ENCODE results near the gene SYTL5.

SYTL5 gene

DNA sequence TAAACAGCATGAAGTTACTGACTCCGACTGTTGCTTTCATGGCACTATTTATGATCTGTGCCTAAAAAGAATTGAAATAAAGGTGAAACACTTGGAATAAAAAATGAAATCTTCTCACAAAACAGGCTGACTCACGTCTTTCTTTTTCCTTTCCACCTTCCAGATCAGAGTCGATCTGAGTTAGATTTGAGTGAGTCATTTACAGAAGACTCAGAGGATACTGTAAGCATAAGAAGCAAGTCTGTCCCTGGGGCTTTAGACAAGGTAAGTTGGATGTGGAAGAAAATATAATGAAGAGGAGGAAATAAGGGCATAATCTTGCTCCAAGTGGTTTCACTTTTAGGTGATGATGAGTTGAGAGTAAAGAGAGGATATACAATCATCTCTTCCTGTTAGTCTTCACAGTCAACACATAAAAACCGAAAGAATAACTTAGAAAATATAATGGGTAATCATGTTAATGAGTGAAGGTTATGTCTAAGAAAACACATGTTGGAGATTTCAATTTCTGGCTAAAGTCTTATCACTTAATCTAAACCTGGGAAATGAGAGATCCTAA is 89.7 kb downstream of the SYTL5 start:
- DNase-seq: no peak

DNA sequence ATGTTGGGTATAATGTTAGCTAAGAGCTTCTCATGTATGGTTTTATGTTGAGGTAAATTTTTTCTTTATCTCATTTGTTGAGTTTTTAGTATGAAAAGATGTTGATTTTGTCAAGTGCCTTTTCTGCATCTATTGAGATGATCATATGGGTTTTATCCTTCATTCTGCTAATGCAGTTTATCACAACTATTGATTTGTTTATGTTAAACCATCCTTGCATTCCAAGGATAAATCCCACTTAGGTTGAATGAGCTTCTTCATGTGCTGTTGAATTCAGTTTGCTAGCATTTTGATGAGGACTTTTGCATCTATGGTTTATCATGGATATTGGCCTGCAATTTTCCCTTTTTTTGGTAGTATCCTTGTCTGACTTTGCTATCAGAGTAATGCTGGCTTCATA is 93.3 kb downstream of the SYTL5 start:
- no peak for DNase-seq

DNA sequence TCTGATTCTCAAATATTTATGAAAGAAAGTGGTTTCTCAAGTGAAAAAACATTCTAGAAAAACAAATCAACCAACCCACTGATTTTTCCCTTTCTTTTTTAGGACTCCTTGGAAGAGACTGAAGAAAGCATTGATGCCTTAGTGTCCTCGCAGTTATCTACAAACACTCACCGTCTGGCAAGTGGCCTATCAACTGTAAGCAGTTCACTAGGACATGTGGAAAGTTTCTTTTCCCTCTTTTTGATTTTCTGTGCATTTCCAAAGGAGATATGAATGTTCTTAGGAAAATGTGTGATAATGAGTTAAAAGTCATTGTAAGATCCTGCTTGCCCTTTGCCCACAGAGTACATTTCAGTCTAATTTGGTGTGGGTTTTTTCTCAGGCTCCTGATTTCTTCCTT is 95.9 kb downstream of the SYTL5 start:
- DNase-seq: no peak

DNA sequence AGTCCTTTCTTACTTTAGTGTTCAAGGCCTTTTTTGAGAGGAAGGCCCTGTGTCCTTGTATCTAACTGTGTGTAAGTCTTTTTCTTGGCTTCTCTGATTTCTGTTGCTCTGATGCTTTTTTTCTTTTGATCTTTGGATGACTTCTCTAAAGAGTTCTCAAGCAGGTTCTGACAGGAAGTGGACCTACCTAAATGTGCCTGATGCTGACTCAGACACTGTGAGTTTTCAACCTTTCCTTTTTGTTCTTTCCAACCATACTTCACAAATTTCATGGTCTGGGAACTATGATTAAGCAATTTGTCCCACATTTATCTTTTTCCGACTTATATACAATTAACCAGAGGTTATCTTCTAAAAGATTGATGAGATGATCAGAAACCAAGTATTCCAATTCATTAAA is 96.5 kb downstream of the SYTL5 start:
- DNase-seq: no peak

DNA sequence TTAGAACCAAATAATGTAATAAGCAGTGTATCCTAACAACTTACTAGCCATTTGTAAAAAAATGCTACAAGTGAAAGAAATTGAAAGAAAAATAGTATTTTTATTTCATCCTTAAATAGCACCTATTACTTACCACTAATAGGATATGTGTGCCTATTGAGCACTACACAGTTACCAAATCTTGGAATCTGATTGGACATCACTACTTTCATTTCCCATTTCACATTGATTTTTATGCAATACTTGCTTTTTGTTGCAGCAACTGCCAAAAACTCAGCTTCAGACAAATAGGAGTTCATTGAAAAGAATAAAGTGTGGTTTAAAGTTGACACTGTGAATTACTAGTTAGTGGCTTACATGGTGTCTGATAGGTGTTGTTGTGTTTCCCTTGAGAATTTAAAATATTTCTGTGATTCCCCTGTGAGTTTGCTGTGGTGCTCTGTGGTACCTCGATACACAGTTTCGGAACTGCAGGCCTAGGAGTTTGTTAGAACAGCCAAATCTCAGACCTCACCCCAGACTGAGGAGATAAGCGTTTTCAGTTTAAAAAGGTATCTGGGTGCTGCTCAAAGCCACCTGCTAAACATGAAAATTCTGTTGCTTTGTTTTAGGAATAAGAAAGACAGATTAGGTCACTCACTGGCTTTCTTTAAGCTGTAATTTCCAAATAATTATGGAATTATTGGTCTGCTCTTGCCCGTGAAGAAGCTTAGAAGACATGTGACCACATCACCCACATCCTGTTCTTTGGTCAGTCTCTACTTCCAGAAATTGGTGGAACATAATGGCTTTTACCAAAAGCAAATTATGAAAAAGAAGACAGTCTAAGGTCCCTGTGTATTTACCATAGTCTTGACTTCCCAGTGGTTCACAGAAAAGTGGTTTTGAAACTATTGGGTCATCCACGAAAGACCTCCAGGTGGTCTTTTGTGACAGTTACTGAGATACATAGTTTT is 97.8 kb downstream of the SYTL5 start:
- DNase-seq: no peak

DNA sequence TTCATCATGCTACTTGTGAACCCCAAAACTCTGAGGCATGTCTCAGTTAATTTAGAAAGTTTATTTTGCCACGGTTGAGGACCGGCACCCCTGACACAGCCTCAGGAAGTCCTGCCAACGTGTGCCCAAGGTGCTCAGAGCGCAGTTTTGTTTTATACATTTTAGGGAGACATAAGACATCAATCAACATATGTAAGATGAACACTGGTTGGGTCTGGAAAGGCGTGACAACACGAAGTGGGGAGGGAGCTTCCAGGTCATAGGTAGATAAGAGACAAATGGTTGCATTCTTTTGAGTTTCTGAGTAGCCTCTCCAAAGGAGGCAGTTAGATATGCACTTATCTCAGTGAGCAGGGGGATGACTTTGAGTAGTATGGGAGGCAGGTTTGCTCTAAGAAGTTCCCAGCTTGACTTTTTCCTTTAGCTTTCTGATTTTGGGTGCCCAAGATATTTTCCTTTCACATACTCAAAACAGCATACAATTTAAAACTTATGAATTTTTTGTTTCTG is 98.9 kb downstream of the SYTL5 start:
- DNase-seq: no peak

DNA sequence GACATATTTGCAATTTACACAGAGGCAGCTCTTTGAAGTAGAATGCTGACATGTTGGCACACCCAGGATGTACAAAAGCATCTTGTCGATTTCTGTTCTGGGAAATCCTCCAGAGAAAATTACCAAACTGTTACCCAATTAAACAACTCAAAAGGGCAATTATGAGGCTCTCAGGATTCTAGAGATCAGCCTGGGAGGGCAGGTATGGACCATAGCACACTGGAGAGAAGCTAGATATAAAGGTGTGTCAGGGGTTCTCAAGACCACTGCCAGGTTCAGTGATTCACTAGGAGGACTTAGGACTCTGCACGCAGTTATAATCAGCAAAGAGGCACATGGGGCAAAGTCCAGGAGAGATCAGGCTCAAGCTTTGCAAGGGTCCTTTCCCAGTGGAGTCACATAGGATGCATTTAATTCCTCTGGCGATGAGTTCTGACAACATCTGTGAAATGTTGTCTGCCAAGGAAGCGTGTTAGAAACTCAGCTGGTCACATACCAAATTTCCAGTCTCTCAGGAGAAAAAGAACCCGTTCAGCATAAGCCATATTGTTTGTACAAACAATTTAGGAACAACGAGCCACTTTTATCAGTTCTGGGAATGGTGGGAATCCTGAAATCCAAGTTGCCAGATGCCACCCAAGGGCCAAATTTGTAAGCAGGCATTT is 100.8 kb downstream of the SYTL5 start:
- no peak for DNase-seq

DNA sequence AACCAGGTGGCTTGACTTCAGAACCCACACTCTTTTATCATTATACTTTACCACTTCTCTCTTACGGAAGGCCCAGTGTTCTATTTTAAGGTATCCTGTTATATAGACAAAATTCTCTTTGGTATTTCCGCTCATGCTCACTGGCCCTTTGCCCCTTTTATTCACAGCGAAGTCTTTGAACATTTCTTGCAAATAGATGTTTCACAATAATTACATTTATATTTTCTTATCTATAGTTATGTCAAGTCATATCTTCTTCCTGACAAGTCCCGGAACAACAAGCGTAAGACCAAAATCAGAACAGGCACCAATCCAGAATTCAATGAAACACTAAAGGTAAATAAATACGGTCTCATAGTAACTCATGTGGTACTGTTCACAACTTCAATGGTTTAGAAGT is 102.0 kb downstream of the SYTL5 start:
- DNase-seq: no peak

DNA sequence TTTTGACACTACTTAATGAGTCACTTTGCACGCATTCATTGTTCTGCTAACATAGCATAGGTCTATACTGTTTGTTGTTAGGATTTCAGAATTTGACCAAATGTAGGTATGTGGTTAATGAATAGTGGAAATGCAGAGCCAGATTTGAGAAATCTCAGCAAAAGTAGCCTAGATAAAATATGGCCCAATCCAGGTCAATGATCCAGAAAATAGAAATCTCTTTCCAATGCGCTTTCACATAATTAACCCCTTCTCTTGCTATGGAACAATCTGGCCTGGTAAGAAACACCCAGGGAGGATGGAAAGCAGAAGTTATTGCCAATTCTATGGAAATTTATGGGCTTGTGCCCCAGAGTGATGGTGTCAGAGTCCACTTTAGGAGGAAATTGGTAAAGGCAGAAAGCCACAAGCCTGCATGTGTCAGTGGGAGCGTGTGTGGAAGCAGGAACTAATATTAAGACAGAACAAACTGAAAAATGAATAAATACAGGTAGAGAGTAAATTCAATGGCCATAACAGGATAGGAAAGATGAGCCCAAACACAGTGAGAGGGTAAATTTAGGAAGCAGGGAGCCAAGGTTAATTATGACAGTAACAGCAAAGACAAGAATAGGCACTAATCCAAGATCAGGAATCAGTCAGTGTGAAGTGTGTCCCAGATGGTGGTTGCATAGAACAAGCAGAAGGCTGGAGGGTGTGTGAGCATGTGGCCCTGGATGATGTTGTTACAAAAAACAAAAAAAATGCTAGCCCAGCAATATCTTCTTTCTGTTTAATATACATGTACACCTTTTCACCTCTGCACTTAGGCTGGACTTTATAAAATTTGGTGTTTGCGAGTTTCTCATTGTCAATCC is 102.9 kb downstream of the SYTL5 start:
- no peak for DNase-seq

DNA sequence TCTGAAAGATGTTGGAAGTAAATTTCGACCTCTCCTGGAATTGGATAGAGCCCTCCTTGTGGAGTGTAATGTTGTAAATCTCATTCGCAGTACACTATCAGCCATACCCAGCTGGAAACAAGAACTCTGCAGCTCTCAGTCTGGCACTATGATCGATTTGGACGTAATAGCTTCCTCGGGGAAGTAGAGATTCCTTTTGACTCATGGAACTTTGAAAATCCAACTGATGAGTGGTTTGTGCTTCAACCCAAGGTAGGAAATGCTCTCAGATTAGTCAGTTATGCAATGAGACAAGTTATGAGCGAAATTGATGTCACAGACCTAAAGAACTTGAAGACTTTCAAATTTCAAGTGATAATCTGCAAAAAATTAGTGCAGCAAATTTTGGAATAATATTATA is 103.9 kb downstream of the SYTL5 start:
- no peak for DNase-seq

DNA sequence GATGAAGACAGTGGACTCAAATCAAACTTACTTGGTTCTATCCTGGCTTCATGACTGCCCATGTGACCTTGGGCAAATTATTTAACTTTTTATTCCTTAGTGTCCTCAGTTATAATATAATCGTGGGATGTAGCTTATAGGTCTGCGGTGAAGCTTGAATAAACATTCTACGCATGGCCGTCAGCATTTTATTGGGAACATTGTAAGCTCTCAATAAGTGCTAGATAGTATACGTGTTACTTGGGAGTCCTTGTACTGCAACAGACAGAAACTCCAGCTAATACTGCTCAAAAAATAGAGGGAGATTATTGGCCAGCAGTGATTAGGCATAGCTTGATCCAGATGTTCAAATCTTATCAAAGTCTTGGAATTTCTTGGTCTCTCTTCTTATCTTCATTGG is 104.8 kb downstream of the SYTL5 start:
- DNase-seq: no peak

DNA sequence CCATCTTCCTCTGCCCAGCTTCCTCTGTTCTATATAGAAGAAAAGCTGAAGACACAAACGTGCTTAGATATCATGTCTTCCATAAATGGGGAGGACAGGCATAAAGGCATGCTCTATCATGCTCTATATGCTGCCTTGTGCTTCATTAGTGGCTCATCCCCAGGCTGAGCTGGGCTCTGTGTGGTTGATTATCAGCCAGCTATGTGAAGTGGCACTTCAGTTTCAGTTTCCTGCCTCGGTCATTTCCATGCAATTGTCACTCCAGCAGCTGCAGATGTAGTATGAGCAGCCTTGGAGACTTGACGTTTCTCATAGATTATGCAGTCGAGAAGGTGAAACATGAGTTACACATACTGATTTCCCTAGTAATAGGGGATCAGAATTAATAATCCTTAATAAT is 106.2 kb downstream of the SYTL5 start:
- no peak for DNase-seq

DNA sequence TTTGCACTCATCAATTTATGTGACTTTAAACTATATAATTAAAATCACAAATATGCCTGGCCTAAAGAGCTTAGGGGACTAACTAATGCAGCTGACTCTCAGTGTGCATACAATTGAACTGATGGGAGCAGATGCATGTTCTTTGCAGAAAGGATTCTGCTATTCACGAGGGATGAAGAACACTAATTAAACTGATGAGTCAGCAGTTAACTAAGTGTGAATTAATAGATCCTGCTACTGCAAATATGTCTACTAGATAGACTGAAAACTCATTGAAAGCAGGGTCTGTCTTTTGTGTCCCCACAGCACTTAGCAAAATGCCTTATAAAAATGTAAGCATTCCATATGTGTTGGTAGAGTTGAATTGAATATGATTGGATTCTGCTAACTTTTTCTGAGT is 110.4 kb downstream of the SYTL5 start:
- no peak for DNase-seq

DNA sequence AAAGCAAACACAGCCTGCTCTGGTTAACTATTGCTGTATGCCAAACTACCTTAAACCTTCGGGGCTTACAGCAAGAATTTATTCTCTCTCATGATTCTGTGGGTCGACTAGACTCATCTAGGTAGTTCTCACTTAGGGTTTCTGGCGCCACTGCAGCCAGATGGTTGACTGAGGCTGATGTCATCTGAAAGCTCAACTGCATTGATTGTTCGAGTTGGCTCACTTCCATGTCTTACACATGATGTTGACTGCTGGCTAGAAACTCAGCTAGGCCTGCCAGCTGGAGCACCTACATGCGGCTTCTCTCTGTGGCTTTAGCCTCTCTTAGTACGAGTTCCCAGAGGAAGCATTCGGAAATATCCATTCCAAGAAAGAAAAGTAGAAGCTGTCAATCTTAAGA is 111.1 kb downstream of the SYTL5 start:
- no peak for DNase-seq

DNA sequence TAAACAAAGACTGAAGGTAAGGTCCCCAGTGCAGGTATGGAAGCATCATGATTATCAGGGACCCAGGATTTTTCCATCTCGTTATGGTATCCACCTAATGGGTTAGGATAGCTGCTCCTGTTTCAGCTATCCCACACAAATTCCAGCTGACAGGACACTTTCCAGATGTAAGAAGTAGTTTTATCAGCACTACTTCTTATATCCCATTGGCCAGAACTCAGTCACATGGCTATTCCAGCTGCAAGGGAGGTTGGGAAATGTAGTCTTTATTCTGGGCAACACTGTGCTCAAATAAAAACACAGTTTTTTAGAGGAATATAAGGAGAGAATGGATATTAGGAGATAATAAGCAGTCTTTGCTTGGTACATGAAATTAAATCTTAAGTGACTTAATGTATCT is 117.6 kb downstream of the SYTL5 start:
- no peak for DNase-seq

DNA sequence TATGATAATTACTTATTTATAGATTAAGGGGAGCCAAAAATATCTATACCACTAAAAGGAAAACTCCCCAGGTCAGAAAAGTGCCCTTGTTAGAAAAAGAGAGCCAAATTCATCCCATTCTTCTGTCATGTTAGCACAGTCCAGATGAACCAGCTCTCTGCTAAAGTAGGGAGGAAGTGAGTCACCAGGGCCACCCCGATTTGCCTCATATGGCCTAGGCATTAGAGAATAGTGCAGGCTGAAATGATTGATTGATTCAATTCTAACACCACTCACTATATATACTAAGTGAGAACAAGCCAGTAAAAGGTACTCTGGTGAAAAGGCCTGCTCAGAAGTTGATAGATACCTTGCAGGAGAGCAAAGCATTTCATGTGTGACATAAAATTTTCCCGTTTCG is 119.8 kb downstream of the SYTL5 start:
- DNase-seq: no peak

DNA sequence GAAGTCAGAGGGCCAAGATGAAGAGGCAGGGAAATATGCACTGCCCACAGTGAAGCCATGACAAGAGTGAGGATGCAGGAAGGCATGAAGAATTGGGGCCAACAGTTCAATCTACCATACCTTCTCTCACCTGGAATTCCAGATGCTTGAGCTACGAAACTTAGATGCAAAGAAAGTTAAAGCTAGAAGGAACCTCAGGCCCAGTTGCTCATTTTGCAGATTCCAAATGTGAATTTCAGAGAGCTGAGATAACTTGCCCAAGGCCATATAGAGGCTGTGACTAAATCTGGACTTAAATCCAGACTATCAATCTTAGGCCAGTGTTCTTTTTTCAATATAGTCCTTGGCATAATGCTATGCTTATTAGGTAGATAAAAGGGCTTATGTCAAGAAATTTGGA is 121.6 kb downstream of the SYTL5 start:
- DNase-seq: no peak

DNA sequence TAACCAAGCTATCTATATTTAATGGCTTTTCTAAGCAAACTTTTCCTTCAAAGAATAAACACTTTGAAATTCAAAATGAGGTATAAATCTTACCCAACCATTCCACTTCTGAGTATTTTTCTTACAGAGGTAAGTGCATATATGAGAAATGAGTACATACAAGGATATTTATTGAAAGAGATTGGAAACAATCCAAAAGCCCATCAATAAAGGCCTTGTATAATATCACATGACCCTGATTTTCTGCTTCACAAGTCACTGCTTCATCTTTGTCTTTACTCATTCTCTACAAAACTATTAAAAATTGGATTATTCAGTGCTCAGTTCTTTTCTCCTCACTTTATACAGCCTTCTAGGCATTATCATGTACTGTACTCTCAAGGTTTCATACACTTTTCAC is 123.0 kb downstream of the SYTL5 start:
- DNase-seq: no peak

DNA sequence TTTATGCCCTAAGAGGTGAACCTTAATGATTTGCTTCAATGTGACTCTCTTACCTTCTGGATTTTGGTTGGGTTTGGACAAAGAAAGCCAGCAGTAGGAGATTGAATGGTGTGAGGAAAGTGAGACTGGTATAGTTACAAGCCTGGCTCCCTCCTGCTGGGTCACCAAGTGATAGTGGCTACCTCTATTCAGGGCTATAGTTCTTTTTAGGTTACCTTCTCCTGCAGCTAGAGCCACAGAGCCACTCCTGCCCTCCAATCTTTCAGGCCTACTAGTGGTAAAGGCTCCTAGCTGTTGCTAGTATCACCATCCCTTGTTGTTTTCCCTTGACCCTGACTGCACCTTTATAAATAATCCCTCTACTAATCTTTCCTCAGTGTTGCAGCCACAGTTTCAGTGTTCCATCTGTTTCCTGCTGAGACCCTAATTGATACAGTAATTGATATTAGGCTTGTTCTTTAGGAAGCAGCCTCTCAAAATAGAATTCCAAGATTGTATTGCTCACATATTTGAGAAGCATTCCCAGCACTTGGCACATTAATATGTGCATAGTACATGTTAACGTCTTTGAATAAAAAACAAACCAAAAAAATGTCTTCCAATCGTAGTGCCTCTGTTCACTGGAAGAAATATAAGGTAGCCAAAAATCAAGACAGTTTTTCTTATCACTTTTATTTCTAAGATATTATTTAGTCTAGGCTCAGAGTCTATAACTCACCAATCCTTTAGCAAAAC is 132.0 kb downstream of the SYTL5 start:
- DNase-seq: no peak

DNA sequence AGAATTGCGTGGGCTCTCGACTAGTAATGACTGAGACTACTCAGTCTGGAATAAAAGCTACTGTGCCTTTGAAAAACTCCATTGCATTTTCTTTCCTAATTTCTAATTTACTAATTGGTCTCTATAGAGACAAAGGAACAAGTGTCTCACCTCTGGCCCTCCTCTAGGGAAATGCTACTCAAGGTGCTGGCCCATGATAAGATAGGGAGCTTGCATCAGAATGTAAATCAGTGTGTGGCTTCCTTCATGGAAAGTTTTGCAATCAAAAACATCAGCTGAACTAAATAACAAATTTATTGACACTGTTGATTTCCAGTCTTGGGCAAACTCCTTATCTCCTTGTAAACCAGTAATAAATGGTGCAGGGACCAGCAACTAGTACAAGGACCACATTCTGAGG is 132.5 kb downstream of the SYTL5 start:
- no peak for DNase-seq

DNA sequence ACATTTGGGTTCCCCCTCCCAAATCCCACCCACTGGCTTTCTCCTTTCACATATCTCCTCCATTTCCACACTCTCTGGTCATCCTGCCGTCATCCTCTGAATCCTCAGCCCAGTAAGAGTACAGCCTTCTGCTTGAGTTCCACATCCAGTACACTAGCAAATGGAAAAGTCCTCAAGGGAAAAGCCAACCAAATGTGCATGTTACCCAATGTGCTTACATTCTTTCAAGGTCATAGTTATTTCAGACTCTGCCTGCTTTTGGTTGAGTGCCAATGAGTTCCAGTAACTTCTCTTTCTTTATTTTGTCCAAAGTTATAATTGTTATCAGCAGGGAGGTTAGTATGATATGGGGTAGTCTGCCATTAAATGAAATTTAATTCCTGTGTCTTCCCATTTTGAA is 136.3 kb downstream of the SYTL5 start:
- no peak for DNase-seq

DNA sequence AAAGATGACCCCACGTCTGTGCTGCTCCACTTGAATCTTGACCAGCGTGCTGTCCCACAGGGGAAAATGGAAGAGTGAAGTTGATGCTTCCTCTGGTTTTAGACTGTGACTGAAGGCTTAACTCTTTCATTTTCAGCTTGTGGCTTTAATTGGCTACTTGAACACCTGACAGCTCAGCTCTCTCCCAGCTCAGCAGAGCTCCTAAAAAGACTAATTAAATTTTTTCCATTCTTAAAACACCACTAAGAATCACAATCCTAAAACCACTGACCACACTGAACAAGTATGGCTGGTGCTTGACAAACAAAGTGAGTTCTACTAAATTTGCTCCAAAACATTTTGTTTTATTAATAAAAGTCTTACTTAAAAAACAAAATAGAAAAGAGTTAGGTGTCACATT is 142.7 kb downstream of the SYTL5 start:
- no peak for DNase-seq
